Measurements from ENCODE around the gene C1orf174. TPM values are rescaled to one million over a fixed set of nuclear protein-coding genes. Genes with fewer than 3 reads are reported as not detected.
A peak's percentile ranks its signal among the peaks of the same experiment; 100 is the strongest.

Gene C1orf174
- total and polyA plus RNA-seq, 2 donors (not counting 1 experiment from before 2014, with no cell fraction given) = 24.1 to 39.6 TPM

DNA sequence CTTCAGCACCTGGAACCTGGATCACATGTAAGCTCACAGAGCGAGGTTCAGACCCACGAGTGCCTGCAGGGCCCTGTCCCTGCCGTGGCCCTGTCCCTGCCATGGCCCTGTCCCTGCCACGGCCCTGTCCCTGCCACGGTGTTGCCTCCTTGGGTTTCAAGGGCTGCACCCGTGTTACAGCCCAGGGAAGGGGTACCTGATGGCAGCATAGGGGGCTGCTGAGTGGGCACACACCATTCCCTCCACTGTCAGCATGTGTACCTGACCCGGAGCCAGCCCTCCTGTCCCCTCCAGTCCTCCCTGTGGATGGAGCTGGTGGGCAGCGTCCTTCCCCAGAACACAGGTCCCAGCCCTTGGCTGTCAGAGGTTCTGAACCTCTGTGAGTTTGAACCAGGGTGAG, 27.5 kb downstream of the C1orf174 start:
- no peak overlapping the region for H2AFZ ChIP-seq (ENCODE audit: low read length)
- H4K20me1 ChIP-seq (ENCODE audit: control insufficient read depth, extremely low read depth, insufficient read depth, low read length) = no peaks in the 10 kb centered on the region
- H3K9me3 ChIP-seq (ENCODE audit: control insufficient read depth, insufficient read depth, low read depth, low read length) = no peaks in the 10 kb centered on the region
- no peak overlapping the region for H3K9ac ChIP-seq (ENCODE audit: insufficient read depth, low read length)
- H3K4me3 ChIP-seq (replicated peaks in 1 of 4; ENCODE audit: control extremely low read depth in 1 of 4, insufficient read depth in 1 of 4, low read depth in 3 of 4, low read length in 4 of 4) = no peak overlapping the region
- no peaks in the 10 kb centered on the region for H3K27me3 ChIP-seq (ENCODE audit: control insufficient read depth, insufficient read depth, low read length)
- TF ChIP-seq, protein P1, sequence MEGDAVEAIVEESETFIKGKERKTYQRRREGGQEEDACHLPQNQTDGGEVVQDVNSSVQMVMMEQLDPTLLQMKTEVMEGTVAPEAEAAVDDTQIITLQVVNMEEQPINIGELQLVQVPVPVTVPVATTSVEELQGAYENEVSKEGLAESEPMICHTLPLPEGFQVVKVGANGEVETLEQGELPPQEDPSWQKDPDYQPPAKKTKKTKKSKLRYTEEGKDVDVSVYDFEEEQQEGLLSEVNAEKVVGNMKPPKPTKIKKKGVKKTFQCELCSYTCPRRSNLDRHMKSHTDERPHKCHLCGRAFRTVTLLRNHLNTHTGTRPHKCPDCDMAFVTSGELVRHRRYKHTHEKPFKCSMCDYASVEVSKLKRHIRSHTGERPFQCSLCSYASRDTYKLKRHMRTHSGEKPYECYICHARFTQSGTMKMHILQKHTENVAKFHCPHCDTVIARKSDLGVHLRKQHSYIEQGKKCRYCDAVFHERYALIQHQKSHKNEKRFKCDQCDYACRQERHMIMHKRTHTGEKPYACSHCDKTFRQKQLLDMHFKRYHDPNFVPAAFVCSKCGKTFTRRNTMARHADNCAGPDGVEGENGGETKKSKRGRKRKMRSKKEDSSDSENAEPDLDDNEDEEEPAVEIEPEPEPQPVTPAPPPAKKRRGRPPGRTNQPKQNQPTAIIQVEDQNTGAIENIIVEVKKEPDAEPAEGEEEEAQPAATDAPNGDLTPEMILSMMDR (conservative IDR thresholded peaks at IDR 0.05 in 1 of 2, IDR thresholded peaks at IDR 0.05 in 1 of 2; ENCODE audit: low read depth in 1 of 2, low read length in 2 of 2) = no peak
- no peak for TF ChIP-seq EZH2 (IDR thresholded peaks at IDR 0.05; ENCODE audit: low read length, missing control alignments)
- peaks cover 5% of the 10 kb centered on the region for H3K36me3 ChIP-seq (ENCODE audit: control insufficient read depth, insufficient read depth, low read length)
- no peak for DNase-seq (ENCODE audit: low read depth in 2 of 2)
- H3K79me2 ChIP-seq (ENCODE audit: control insufficient read depth, insufficient read depth, low read length) = no peaks in the 10 kb centered on the region
- no peaks in the 10 kb centered on the region for H3K4me1 ChIP-seq (ENCODE audit: control insufficient read depth, extremely low read depth, insufficient read depth, low read length)
- H3K27ac ChIP-seq (ENCODE audit: insufficient read depth, low read length) = no peak overlapping the region
- H3K4me2 ChIP-seq (ENCODE audit: extremely low read depth, insufficient read depth, low read length) = no peak overlapping the region

DNA sequence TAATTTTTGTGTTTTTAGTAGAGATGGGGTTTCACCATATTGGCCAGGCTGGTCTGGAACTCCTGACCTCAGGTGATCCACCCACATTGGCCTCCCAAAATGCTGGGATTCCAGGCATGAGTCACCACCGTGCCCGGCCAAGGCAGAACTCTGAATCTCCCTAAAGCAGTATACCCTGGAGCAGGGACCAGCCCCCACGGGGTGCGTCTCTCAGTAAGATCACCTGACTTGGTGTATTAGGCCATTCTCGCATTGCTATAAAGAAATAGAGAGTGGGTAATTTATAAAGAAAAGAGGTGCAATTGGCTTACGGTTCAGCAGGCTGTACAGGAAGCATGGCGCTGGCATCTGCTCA, 28.6 kb downstream of the C1orf174 start:
- Histone ChIP-seq H3K79me2 (ENCODE audit: control insufficient read depth, insufficient read depth, low read length) (no peaks in the 10 kb centered on the region), H4K20me1 (ENCODE audit: control insufficient read depth, extremely low read depth, insufficient read depth, low read length) (no peaks in the 10 kb centered on the region)

DNA sequence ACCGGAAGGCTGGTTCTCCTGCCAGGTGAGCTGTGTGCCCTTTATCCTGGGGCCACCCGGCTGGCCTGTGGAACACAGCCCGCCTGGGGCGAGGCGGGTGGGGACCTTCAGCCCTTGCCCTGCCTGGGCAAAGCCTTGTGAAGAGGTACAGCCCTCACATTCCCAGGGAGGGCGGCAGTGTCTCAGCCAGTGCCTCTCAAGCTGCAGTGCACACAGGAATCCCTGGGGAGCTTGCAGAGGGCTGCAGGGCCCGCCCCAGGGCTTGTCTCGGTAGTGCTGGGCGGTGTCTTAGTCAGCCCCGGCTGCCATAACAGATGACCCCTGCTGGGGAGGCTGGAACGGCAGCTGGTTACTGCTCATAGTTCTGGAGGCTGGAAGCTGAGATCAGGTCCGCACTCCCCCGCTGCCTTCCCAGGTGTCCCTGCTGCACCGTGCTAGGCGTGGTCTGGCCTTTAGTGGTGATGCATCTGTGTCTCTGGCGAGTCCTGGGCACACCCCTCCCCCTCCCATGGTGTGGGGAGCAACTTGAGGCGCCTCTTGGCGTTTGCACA, 30.2 kb downstream of the C1orf174 start:
- no peak for TF ChIP-seq EZH2 (IDR thresholded peaks at IDR 0.05; ENCODE audit: low read length, missing control alignments)
- TF ChIP-seq, protein P1 (conservative IDR thresholded peaks at IDR 0.05 in 1 of 2, IDR thresholded peaks at IDR 0.05 in 1 of 2; ENCODE audit: low read depth in 1 of 2, low read length in 2 of 2) = peak in 1 of 2 donors; percentile 9
- Histone ChIP-seq H4K20me1 (ENCODE audit: control insufficient read depth, extremely low read depth, insufficient read depth, low read length) (no peaks in the 10 kb centered on the region), H3K79me2 (ENCODE audit: control insufficient read depth, insufficient read depth, low read length) (no peaks in the 10 kb centered on the region), H3K36me3 (ENCODE audit: control insufficient read depth, insufficient read depth, low read length) (peaks cover 5% of the 10 kb centered on the region), H3K27me3 (ENCODE audit: control insufficient read depth, insufficient read depth, low read length) (no peaks in the 10 kb centered on the region), H3K4me3 (replicated peaks in 1 of 4; ENCODE audit: control extremely low read depth in 1 of 4, insufficient read depth in 1 of 4, low read depth in 3 of 4, low read length in 4 of 4) (no peak overlapping the region), H3K4me1 (ENCODE audit: control insufficient read depth, extremely low read depth, insufficient read depth, low read length) (no peaks in the 10 kb centered on the region), H2AFZ (ENCODE audit: low read length) (no peak overlapping the region), H3K9ac (ENCODE audit: insufficient read depth, low read length) (no peak overlapping the region), H3K4me2 (ENCODE audit: extremely low read depth, insufficient read depth, low read length) (no peak overlapping the region), H3K9me3 (ENCODE audit: control insufficient read depth, insufficient read depth, low read depth, low read length) (no peaks in the 10 kb centered on the region), H3K27ac (ENCODE audit: insufficient read depth, low read length) (no peak overlapping the region)
- peak in 1 of 2 donors; percentile 12 for DNase-seq (ENCODE audit: low read depth in 2 of 2)

More for the DNA sequence above, 28.6 kb downstream of the C1orf174 start:
- Histone ChIP-seq H3K36me3 (ENCODE audit: control insufficient read depth, insufficient read depth, low read length) (peaks cover 5% of the 10 kb centered on the region), H3K4me2 (ENCODE audit: extremely low read depth, insufficient read depth, low read length) (no peak overlapping the region), H2AFZ (ENCODE audit: low read length) (no peak overlapping the region), H3K9me3 (ENCODE audit: control insufficient read depth, insufficient read depth, low read depth, low read length) (no peaks in the 10 kb centered on the region), H3K4me1 (ENCODE audit: control insufficient read depth, extremely low read depth, insufficient read depth, low read length) (no peaks in the 10 kb centered on the region), H3K27ac (ENCODE audit: insufficient read depth, low read length) (no peak overlapping the region), H3K4me3 (replicated peaks in 1 of 4; ENCODE audit: control extremely low read depth in 1 of 4, insufficient read depth in 1 of 4, low read depth in 3 of 4, low read length in 4 of 4) (no peak overlapping the region), H3K27me3 (ENCODE audit: control insufficient read depth, insufficient read depth, low read length) (no peaks in the 10 kb centered on the region), H3K9ac (ENCODE audit: insufficient read depth, low read length) (no peak overlapping the region)
- TF ChIP-seq, protein P1 (conservative IDR thresholded peaks at IDR 0.05 in 1 of 2, IDR thresholded peaks at IDR 0.05 in 1 of 2; ENCODE audit: low read depth in 1 of 2, low read length in 2 of 2) = no peak
- TF ChIP-seq EZH2 (IDR thresholded peaks at IDR 0.05; ENCODE audit: low read length, missing control alignments) = no peak
- DNase-seq (ENCODE audit: low read depth in 2 of 2) = no peak

Measured in fibroblast of lung (primary cell).